GM21381 (cell line): ENCODE data around the gene OR4S1.
"Not testable (repeated sequence)": the region's sequence is repeated elsewhere in the genome, so short reads cannot be mapped to it uniquely, and the experiment has no call there.

Experiments used
- ATAC-seq: cut with Tn5 transposase; IDR thresholded peaks from one replicate; pipeline ENCODE4 v1.9.1; 2021; ENCODE audit warnings: mild to moderate bottlenecking, moderate library complexity; ENCODE audit not compliant: unreplicated experiment

The OR4S1 gene

GRCh38 chr11:48305923-48306322 is at the start of gene OR4S1:
Gene OR4S1, plus strand, starts transcription at chr11:48306223. Its CDS starts 0 bp downstream, at chr11:48306223.
- no peak for ATAC-seq

GRCh38 chr11:48261600-48261999 is 44.4 kb upstream of the OR4S1 start:
- no peak for ATAC-seq

- ATAC-seq, result no peak
These were observed 42.6 kb upstream of the OR4S1 start, which contains the start of gene OR4X1 for GRCh38 chr11:48263423-48263911. Gene OR4X1, plus strand, starts transcription at chr11:48263861. Its CDS starts 0 bp downstream, at chr11:48263861.

GRCh38 chr11:48270621-48271020 is 35.4 kb upstream of the OR4S1 start:
- no peak for ATAC-seq

- ATAC-seq, result no peak
These were observed 33.4 kb upstream of the OR4S1 start for GRCh38 chr11:48272606-48273005.

- ATAC-seq, result peak; percentile 79
These were observed 1.9 kb downstream of the OR4S1 start for GRCh38 chr11:48307760-48308386.

GRCh38 chr11:48313590-48313989 is 7.6 kb downstream of the OR4S1 start:
- not testable (repeated sequence) for ATAC-seq

- ATAC-seq, result not testable (repeated sequence)
These were observed 13.8 kb downstream of the OR4S1 start for GRCh38 chr11:48319813-48320212.

- ATAC-seq, result not testable (repeated sequence)
These were observed 18.6 kb downstream of the OR4S1 start, which contains the start of gene OR4C3 for GRCh38 chr11:48324620-48325019. Gene OR4C3, plus strand, starts transcription at chr11:48324920. Its CDS starts 102 bp downstream, at chr11:48325022.

GRCh38 chr11:48341466-48341865 is 35.4 kb downstream of the OR4S1 start:
- ATAC-seq, result no peak

GRCh38 chr11:48342505-48342904 is 36.5 kb downstream of the OR4S1 start:
- not testable (repeated sequence) for ATAC-seq

- not testable (repeated sequence) for ATAC-seq
These were observed 40.3 kb downstream of the OR4S1 start for GRCh38 chr11:48346286-48346685.

- no peak for ATAC-seq
These were observed 48.0 kb downstream of the OR4S1 start for GRCh38 chr11:48354013-48354412.

GRCh38 chr11:48354677-48355076 is 48.7 kb downstream of the OR4S1 start:
- no peak for ATAC-seq
